ENCODE results near the gene PREX1.

PREX1 gene

GRCh38 chr20:48702455-48702913 is 125.3 kb downstream of the PREX1 start:
- DNase-seq (ENCODE audit: low spot score), result no peak

- DNase-seq (ENCODE audit: low spot score), result no peak
Observed at GRCh38 chr20:48701702-48702101, 126.1 kb downstream of the PREX1 start.

- no peak for DNase-seq (ENCODE audit: low spot score)
Observed at GRCh38 chr20:48698507-48699267, 129.1 kb downstream of the PREX1 start.

- peak; percentile 85 for DNase-seq (ENCODE audit: low spot score)
Observed at GRCh38 chr20:48697845-48698491, 129.8 kb downstream of the PREX1 start.

- DNase-seq (ENCODE audit: low spot score), result no peak
Observed at GRCh38 chr20:48696671-48697070, 131.1 kb downstream of the PREX1 start.

- no peak for DNase-seq (ENCODE audit: low spot score)
Observed at GRCh38 chr20:48695738-48696137, 132.1 kb downstream of the PREX1 start.

GRCh38 chr20:48695255-48695654 is 132.5 kb downstream of the PREX1 start:
- DNase-seq (ENCODE audit: low spot score), result peak; percentile 65

- DNase-seq (ENCODE audit: low spot score), result no peak
Observed at GRCh38 chr20:48694381-48694865, 133.4 kb downstream of the PREX1 start.

GRCh38 chr20:48691523-48691922 is 136.3 kb downstream of the PREX1 start:
- DNase-seq (ENCODE audit: low spot score), result no peak

GRCh38 chr20:48690888-48691287 is 136.9 kb downstream of the PREX1 start:
- DNase-seq (ENCODE audit: low spot score), result no peak

GRCh38 chr20:48689874-48690571 is 137.8 kb downstream of the PREX1 start:
- no peak for DNase-seq (ENCODE audit: low spot score)

- no peak for DNase-seq (ENCODE audit: low spot score)
Observed at GRCh38 chr20:48689388-48689787, 138.4 kb downstream of the PREX1 start.

GRCh38 chr20:48688579-48688978 is 139.2 kb downstream of the PREX1 start:
- DNase-seq (ENCODE audit: low spot score), result no peak

- no peak for DNase-seq (ENCODE audit: low spot score)
Observed at GRCh38 chr20:48687117-48687800, 140.5 kb downstream of the PREX1 start.

GRCh38 chr20:48686238-48687116 is 141.3 kb downstream of the PREX1 start:
- DNase-seq (ENCODE audit: low spot score), result no peak

- no peak for DNase-seq (ENCODE audit: low spot score)
Observed at GRCh38 chr20:48685300-48685699, 142.5 kb downstream of the PREX1 start.

GRCh38 chr20:48684501-48685041 is 143.2 kb downstream of the PREX1 start:
- no peak for DNase-seq (ENCODE audit: low spot score)

GRCh38 chr20:48683467-48684175 is 144.2 kb downstream of the PREX1 start:
- DNase-seq (ENCODE audit: low spot score), result no peak

GRCh38 chr20:48682529-48683363 is 145.1 kb downstream of the PREX1 start:
- DNase-seq (ENCODE audit: low spot score), result peak; percentile 61
